ENCODE measurements around the gene SSC4D. TPM values are rescaled to one million over a fixed set of nuclear protein-coding genes. Genes with fewer than 3 reads are reported as not detected.

SSC4D gene
- total RNA-seq, 1 experiment from 2014 or later, result 14.8 TPM

DNA sequence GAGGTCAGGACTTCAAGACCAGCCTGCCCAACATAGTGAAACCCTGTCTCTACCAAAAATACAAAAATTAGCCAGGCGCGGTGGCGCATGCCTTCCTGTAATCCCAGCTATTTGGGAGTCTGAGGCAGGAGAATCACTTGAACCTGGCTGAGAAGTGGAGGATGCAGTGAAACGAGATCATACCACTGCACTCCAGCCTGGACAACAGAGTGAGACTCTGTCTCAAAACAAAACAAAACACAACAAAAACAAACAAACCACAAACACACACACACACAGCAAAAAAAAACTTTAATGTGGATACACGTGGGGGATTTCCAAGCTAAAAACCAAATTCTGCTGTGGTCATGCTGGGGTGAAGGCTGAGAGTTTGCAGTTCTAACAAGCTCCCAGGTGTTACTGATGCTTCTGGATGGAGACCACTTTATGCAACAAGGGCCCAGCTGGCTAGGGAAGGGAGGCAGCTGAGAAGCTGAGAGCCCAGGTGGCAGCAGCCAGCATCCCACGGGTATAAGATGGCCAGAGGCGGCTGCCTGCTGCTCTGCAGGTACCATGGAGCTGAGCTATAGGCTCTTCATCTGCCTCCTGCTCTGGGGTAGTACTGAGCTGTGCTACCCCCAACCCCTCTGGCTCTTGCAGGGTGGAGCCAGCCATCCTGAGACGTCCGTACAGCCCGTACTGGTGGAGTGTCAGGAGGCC is 15.1 kb upstream of the SSC4D start, which contains the start of gene ZP3:
Gene ZP3, plus strand, starts transcription at position 538 of the 699 bp plus-strand sequence. Its CDS starts 15 bp downstream, at position 553.
- no peaks in the 10 kb centered on the region for H3K27me3 ChIP-seq (ENCODE audit: insufficient read depth, low read length)
- no peak within 1 kb of the TSS for H3K9ac ChIP-seq (ENCODE audit: extremely low read depth, insufficient read length, low read length)
- no peaks in the 10 kb centered on the region for H3K79me1 ChIP-seq (ENCODE audit: insufficient read depth, low read depth, low read length, poor library complexity, severe bottlenecking)
- no peaks in the 10 kb centered on the region for H3K9me3 ChIP-seq (ENCODE audit: control insufficient read depth, low read depth, low read length)
- TF ChIP-seq, protein P1, sequence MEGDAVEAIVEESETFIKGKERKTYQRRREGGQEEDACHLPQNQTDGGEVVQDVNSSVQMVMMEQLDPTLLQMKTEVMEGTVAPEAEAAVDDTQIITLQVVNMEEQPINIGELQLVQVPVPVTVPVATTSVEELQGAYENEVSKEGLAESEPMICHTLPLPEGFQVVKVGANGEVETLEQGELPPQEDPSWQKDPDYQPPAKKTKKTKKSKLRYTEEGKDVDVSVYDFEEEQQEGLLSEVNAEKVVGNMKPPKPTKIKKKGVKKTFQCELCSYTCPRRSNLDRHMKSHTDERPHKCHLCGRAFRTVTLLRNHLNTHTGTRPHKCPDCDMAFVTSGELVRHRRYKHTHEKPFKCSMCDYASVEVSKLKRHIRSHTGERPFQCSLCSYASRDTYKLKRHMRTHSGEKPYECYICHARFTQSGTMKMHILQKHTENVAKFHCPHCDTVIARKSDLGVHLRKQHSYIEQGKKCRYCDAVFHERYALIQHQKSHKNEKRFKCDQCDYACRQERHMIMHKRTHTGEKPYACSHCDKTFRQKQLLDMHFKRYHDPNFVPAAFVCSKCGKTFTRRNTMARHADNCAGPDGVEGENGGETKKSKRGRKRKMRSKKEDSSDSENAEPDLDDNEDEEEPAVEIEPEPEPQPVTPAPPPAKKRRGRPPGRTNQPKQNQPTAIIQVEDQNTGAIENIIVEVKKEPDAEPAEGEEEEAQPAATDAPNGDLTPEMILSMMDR (conservative IDR thresholded peaks at IDR 0.05), result no peak
- H2BK12ac ChIP-seq (ENCODE audit: insufficient read length, low read depth, low read length), result no peak within 1 kb of the TSS
- H3K79me2 ChIP-seq (ENCODE audit: insufficient read depth, low read length), result no peaks in the 10 kb centered on the region
- H3K4me3 Mint-ChIP-seq, result peak within 1 kb of the TSS in 1 of 2 experiments; percentile 36; a peak in 2 of 5 replicates
- no peak within 1 kb of the TSS for H2BK20ac ChIP-seq (ENCODE audit: low read depth, low read length, poor library complexity, severe bottlenecking)
- H4K91ac ChIP-seq (ENCODE audit: insufficient read length, low read depth, low read length), result peak within 1 kb of the TSS; percentile 88
- no peak within 1 kb of the TSS for H2BK15ac ChIP-seq (ENCODE audit: low read depth, low read length)
- no peak within 1 kb of the TSS for H2BK5ac ChIP-seq (ENCODE audit: insufficient read length, low read length)
- no peak for DNase-seq
- H3K23ac ChIP-seq (ENCODE audit: insufficient read length, low read depth, low read length), result no peak within 1 kb of the TSS
- peaks cover 22 to 29% of the 10 kb centered on the region in 2 experiments for H3K4me1 Mint-ChIP-seq
- no peak within 1 kb of the TSS for H3K56ac ChIP-seq (ENCODE audit: insufficient read length, low read depth, low read length)
- peak within 1 kb of the TSS; percentile 49 for H3K18ac ChIP-seq (ENCODE audit: insufficient read length, low read depth, low read length)
- no peak within 1 kb of the TSS; the same call in 1 of the 2 replicates for H3K14ac ChIP-seq (ENCODE audit: insufficient read depth, low read length)
- WGBS (ENCODE audit: extremely low coverage, insufficient read length, low lambda C conversion rate), result no CpG with 5 or more reads among the region's 10 CpGs
- H2AFZ ChIP-seq (ENCODE audit: low read length), result no peak within 1 kb of the TSS
- H2AK5ac ChIP-seq (ENCODE audit: insufficient read length, low read length), result no peak within 1 kb of the TSS
- peak within 1 kb of the TSS; percentile 80 for H2BK120ac ChIP-seq (ENCODE audit: low read depth, low read length, poor library complexity, severe bottlenecking)
- H3K27ac Mint-ChIP-seq, result peak within 1 kb of the TSS in 2 of 3 experiments; percentile 67 to 85; a peak in 4 of 7 replicates
- H3K27me3 Mint-ChIP-seq (ENCODE audit: low read depth), result peaks cover 3% of the 10 kb centered on the region
- peaks cover 5% of the 10 kb centered on the region; the same call in 1 of the 2 replicates for H3K4me1 ChIP-seq (ENCODE audit: insufficient read depth, low read length)
- no peak within 1 kb of the TSS for H3K4me2 ChIP-seq (ENCODE audit: insufficient read depth, insufficient read length, low read length)
- no peak within 1 kb of the TSS for H3T11ph ChIP-seq (ENCODE audit: low read length)
- no peaks in the 10 kb centered on the region for H3K9me3 Mint-ChIP-seq
- no peak within 1 kb of the TSS for H4K5ac ChIP-seq (ENCODE audit: insufficient read length, low read depth, low read length)
- no peak within 1 kb of the TSS for H4K8ac ChIP-seq (replicated peaks; ENCODE audit: insufficient read length, low read depth, low read length)
- H3K23me2 ChIP-seq (ENCODE audit: insufficient read length, low read depth, low read length, poor library complexity, severe bottlenecking), result no peaks in the 10 kb centered on the region
- no peak within 1 kb of the TSS for H3K4ac ChIP-seq (ENCODE audit: low read depth, low read length)
- no peaks in the 10 kb centered on the region for H4K20me1 ChIP-seq (ENCODE audit: control insufficient read depth, insufficient read depth, insufficient read length)
- H3K36me3 Mint-ChIP-seq (ENCODE audit: insufficient read depth in 1 of 3, low read depth in 3 of 3), result no peaks in the 10 kb centered on the region
- no peak within 1 kb of the TSS for H3K27ac ChIP-seq (ENCODE audit: insufficient read length, low read depth, low read length)

Measured in H9 (cell line).